Myocyte (in vitro differentiated cells): Measurements from ENCODE around the gene VSTM1. TPM values are rescaled to one million over a fixed set of nuclear protein-coding genes. Genes with fewer than 3 reads are reported as not detected.

ENCODE experiments used
- DNase-seq: peaks from one replicate; pipeline ENCODE4 v3.0.0-alpha.2; 2012; ENCODE audit warnings: low read depth
- total RNA-seq: library from RNA; depleted of rRNA; stranded (reverse); fragments of >200 nt; gene quantifications from 2 replicates; pipeline ENCODE4 v1.2.3, GENCODE V29; 2014

The VSTM1 gene
- total RNA-seq, 1 donor from 2014 or later, result not detected

DNA sequence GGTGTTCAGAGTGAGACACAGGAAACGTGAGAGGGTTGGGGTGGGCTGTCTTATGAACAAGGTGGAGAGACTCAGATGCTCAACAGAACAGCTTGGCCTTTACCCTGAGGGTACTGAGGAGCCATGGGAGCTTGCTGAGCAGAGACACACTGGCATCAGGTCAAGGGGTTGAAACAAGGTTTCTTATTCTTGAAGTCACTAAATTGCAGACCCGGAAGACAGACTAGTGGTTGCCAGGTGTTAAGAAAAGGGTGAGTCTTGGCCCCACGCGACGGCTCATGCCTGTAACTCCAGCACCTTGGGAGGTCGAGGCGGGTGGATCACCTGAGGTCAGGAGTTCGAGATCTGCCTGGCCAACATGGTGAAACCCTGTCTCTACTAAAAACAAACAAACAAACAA, 49.8 kb downstream of the VSTM1 start:
- no peak for DNase-seq

DNA sequence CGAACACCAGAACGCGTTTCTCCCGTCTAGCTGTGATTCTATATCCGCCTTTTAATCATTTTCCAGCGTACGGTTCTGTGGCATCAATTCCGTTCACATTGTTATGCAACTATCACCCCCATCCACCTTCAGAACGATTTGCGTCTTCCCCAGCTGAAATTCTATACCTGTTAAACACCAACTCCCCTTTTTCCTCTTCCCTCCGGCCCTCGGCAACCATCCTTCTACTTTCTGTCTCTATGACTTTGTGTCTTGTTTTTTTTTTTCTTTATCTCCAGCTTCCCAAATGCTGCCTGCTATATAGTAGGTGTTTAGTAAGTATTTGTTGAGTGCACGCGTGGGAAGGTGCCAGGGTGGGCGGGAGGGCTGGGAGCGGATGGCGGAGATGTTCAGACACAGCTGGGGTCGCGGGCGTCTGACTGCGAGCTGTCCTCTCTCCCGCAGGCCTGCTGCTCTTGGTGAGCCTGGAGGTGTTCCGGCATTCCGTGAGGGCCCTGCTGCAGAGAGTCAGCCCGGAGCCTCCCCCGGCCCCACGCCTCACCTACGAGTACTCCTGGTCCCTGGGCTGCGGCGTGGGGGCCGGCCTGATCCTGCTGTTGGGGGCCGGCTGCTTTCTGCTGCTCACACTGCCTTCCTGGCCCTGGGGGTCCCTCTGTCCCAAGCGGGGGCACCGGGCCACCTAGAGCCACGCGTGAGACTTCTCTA, 52.0 kb downstream of the VSTM1 start:
- DNase-seq, result no peak

- no peak for DNase-seq
Measured at GRCh38 chr19:54010474-54010873, 53.2 kb downstream of the VSTM1 start.

GRCh38 chr19:54009440-54009839, 54.3 kb downstream of the VSTM1 start:
- DNase-seq, result no peak

DNA sequence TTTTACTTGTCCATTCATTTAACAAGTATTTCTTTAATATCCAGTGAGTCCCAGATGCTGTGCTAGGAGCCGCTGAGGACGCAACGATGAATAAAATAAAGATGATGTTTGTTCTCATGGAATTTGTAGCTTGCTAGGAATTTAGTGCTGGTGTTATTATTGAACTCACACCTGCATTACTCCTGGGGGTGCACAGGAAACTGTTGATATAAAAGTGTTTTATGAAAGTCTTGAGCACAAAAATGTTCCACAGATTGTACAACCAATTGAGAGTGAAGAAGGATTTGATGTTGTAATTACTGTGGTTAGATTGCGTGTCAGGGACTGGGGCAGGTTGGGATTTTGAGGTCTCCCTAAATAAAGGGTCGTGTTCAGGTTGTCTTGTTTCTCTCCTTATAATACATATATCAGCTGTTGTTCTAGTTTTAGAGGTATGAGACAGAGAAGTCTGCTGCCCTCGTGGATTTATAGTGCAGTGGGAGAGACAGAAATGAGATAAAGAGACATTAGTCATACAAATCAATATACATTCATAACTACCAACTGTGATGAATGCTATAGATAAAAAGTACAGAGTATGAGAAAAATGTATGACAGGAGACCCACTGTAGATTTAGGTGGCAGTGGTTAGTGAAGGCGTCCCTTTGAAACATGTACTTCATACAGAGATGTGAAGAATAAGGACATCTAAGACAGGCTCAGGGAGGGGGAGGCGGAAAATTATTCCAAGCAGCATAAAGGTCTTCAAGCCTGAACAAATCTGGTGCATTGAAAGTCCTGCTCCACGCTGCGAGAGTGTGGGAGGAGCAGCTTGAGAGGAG, 61.0 kb downstream of the VSTM1 start:
- no peak for DNase-seq

DNA sequence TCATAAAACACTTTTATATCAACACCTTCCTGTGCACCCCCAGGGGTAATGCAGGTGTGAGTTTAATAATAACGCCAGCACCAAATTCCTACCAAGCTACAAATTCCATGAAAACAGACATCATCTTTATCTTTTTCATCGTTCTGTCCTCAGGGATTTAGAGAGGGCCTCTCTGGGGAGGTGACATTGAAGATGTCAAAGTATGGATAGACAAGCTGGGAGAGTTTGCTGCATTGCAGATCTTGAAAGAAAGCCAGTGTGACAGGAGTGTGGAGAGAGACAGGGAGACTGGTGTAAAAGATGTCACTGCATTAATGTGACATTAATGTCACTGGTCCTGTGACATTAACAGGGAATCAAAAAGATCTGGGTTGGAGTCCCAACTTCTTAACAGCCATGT, 62.2 kb downstream of the VSTM1 start:
- DNase-seq, result no peak

DNA sequence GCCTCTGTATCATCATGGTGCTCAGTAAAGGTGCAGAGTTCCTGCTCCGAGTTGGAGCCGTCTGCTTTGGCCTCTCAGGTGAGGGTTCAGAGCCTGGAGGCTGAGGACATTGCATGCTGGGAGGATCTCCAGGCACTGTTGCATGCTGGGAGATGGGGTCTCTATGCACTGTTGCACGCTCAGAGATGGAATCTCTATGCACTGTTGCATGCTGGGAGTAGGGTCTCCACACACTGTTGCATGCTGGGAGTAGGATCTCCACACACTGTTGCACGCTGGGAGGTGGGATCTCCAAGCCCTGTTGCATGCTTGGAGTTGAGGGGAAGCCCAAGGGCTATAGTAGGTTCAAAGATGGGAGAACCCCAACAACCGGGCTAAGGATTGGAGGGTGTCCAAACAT, 64.0 kb downstream of the VSTM1 start:
- no peak for DNase-seq

DNA sequence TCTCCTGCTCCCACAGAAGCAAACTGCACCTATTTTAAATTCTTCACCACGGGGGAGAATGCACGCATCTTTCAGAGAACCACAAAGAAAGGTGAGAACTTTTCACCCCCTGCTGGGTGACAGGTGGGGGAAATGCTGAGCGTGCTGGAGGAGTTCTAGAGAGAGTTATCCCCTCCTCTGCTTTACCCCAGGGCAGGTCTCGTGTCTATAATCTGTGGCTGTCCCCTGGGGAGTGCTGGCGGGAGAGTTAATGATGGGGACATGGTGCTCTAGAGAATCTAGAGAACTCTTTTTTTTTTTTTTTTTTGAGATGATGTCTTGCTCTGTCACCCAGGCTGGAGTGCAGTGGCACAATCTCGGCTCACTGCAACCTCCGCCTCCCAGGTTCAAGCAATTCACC, 65.5 kb downstream of the VSTM1 start:
- DNase-seq, result no peak

DNA sequence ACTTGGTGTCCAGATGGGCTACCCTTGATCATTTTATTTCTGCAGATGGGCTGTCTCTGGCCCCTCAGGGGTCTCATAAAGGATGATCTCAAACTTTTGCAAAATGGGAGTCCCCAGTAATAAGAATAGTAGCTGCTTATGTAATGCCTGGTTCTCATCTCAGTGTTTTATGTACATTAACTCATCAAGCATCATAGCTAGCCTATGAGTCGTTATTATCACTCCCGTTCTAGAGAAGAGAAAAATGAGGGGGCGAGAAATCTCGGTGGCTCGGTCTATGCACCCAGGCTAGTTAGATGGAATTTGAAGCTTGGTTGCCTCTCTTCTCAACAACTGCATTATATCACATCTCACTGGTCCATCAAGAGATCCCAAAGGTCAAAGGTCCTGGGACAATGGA, 68.9 kb downstream of the VSTM1 start:
- DNase-seq, result no peak

GRCh38 chr19:53993448-53993847, 70.2 kb downstream of the VSTM1 start:
- DNase-seq, result no peak

- DNase-seq, result no peak
Measured at GRCh38 chr19:53992815-53993214, 70.9 kb downstream of the VSTM1 start.

DNA sequence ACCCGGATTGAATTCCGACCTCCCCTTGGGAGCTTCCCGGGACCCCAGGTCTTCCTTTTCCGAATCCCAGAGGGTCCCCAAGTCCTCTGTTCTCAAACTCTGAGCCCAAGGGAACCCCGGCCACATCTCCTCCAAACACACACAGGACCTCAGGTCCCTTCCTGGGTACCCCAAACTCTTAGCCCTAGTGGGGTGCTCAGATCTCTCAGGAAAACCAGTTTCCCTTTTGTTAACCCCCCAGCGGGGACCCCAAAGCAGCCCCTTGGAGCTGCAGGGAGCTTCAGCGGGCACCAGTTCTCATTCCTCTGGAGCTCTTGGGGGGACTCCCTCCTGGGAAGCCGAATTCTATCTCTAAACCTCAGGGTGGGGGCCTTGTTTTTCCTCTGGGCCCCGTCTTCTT, 71.5 kb downstream of the VSTM1 start:
- DNase-seq, result no peak

DNA sequence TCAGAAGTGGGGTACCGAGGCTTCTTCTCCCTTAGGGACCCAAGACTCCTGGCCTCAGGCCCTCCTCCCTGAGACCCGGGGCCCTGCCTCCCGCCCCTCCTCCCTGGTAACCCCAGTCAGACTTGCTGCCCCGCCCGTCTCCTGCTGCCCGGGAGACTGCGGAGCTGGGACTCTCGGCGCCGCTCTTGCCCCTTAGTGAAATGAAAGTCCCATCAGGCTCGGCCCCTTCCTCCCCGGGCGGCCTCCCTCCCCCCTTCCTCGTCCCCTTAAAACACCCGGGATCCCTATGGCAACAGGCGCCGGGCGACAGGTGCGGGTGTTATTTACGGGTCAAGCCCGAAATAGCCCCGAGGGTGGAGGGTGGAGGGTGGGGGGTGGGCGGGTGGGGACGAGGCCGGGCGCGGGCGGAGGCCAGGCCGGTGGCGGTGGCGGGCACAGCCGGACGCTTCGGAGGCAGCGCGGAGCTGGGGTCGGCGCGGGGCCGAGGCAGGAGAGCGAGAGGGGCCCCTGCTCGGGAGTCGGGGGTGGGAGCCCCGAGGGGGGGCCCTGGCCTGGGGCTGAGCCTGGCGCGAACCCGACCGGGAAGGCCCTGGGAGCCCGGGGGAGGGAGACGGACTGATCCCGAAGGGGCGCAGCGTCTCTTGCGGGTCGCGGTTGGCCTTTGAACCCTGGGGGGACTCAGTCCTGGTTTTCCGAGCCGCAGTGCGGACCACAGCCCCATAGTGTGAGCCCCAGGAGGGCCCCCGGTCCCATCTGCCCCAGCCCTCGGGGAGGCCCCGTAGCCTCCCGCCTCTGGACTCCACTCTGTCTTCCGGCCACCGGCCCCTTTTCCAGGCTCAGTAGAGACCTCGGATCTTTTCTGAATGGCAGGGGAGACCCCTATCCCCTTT, 72.2 kb downstream of the VSTM1 start, which contains the start of gene CACNG6:
CACNG6 (plus strand) TSS at position 414 of the 890 bp plus-strand sequence. CDS start 1,241 bp downstream, outside the sequence.
- DNase-seq, result peak; percentile 86

Other genes starting within 250 kb of the VSTM1 start
- not detected in 2 replicates for gene NLRP12, start 239.6 kb downstream of the VSTM1 start, total RNA-seq
- gene MYADM, start 196.0 kb downstream of the VSTM1 start, total RNA-seq, result 43.9 and 78.9 TPM in 2 replicates
- gene PRKCG, start 181.7 kb downstream of the VSTM1 start, total RNA-seq, result not detected in 2 replicates
- not detected in 2 replicates for gene CACNG7, start 154.6 kb downstream of the VSTM1 start, total RNA-seq
- 0.03 TPM in 1 of 2 replicates, not detected in the other for gene CACNG8, start 101.0 kb downstream of the VSTM1 start, total RNA-seq
- gene CACNG6, start 72.3 kb downstream of the VSTM1 start, total RNA-seq, result 22.8 and 30.8 TPM in 2 replicates
- gene TARM1, start 17.5 kb upstream of the VSTM1 start, total RNA-seq, result not detected in 2 replicates
- gene OSCAR, start 36.9 kb upstream of the VSTM1 start, total RNA-seq, result 0.10 TPM in 1 of 2 replicates, not detected in the other
- gene NDUFA3, start 39.0 kb upstream of the VSTM1 start, total RNA-seq, result 51.3 and 53.7 TPM in 2 replicates
- 13.0 and 17.8 TPM in 2 replicates for gene TFPT, start 51.8 kb upstream of the VSTM1 start, total RNA-seq
- 48.0 and 59.0 TPM in 2 replicates for gene PRPF31, start 51.9 kb upstream of the VSTM1 start, total RNA-seq
- gene CNOT3, start 73.9 kb upstream of the VSTM1 start, total RNA-seq, result 17.0 and 17.2 TPM in 2 replicates
- 8.7 and 9.3 TPM in 2 replicates for gene LENG1, start 95.8 kb upstream of the VSTM1 start, total RNA-seq
- 0.86 and 4.2 TPM in 2 replicates for gene TMC4, start 109.3 kb upstream of the VSTM1 start, total RNA-seq
- 48.5 and 59.6 TPM in 2 replicates for gene MBOAT7, start 125.7 kb upstream of the VSTM1 start, total RNA-seq
- 95.1 and 104 TPM in 2 replicates for gene TSEN34, start 127.4 kb upstream of the VSTM1 start, total RNA-seq
- gene RPS9, start 137.0 kb upstream of the VSTM1 start, total RNA-seq, result 937 and 1,223 TPM in 2 replicates
- not detected in 2 replicates for gene LILRB3, start 159.1 kb upstream of the VSTM1 start, total RNA-seq
- gene LILRA6, start 178.9 kb upstream of the VSTM1 start, total RNA-seq, result not detected in 2 replicates
- gene LILRB5, start 193.4 kb upstream of the VSTM1 start, total RNA-seq, result not detected in 2 replicates
- gene LILRB2, start 217.2 kb upstream of the VSTM1 start, total RNA-seq, result not detected in 2 replicates
- gene LILRA5, start 249.3 kb upstream of the VSTM1 start, total RNA-seq, result not detected in 2 replicates